ENCODE measurements around the gene ALDH2.
"Not testable (repeated sequence)": the region's sequence is repeated elsewhere in the genome, so short reads cannot be mapped to it uniquely, and the experiment has no call there.

ALDH2 gene

GRCh38 chr12:111756196-111756595 lies 10.5 kb upstream of the ALDH2 start:
- peaks cover 3 to 38% (median 23%) of the 10 kb centered on the region in 11 experiments; a peak in 19 of 22 replicates for H3K36me3 ChIP-seq
- H4K20me1 ChIP-seq, result peaks cover 0 to 33% (median 13%) of the 10 kb centered on the region in 11 experiments; a peak in 13 of 22 replicates
- no peak for TF ChIP-seq Cebpa-rat (IDR thresholded peaks at IDR 0.05)
- peaks cover 31 to 55% (median 50%) of the 10 kb centered on the region in 10 experiments for H3K4me1 ChIP-seq
- peaks cover 0 to 16% (median 0%) of the 10 kb centered on the region in 11 experiments; a peak in 3 of 22 replicates for H3K27me3 ChIP-seq
- H3K4me3 ChIP-seq, result no peak overlapping the region
- H3K4me2 ChIP-seq, result peak overlapping the region in 7 of 11 experiments; percentile 78 to 95 (median 87); a peak in 10 of 22 replicates
- H3K27ac ChIP-seq, result peak overlapping the region in 3 of 11 experiments; percentile 18 to 75 (median 72); a peak in 4 of 22 replicates
- H3K9me3 ChIP-seq (replicated peaks in 1 of 11), result no peaks in the 10 kb centered on the region
- peak overlapping the region in 2 of 11 experiments; percentile 10 to 15; a peak in 1 of 22 replicates for H3K9ac ChIP-seq

- Histone ChIP-seq H3K27ac (peak overlapping the region in 8 of 11 experiments; percentile 18 to 81 (median 70); a peak in 13 of 22 replicates), H3K9ac (peak overlapping the region in 4 of 11 experiments; percentile 10 to 73 (median 36); a peak in 5 of 22 replicates), H3K27me3 (peaks cover 0 to 16% (median 0%) of the 10 kb centered on the region in 11 experiments; a peak in 3 of 22 replicates), H3K4me1 (peaks cover 31 to 60% (median 54%) of the 10 kb centered on the region in 10 experiments), H3K36me3 (peaks cover 0 to 35% (median 20%) of the 10 kb centered on the region in 11 experiments; a peak in 16 of 22 replicates), H4K20me1 (peaks cover 0 to 33% (median 13%) of the 10 kb centered on the region in 11 experiments; a peak in 13 of 22 replicates), H3K4me2 (peak overlapping the region; percentile 66 to 95 (median 87); a peak in 21 of 22 replicates), H3K9me3 (replicated peaks in 1 of 11) (no peaks in the 10 kb centered on the region), H3K4me3 (no peak overlapping the region)
- no peak for TF ChIP-seq Cebpa-rat (IDR thresholded peaks at IDR 0.05)
These were observed 10.1 kb upstream of the ALDH2 start for GRCh38 chr12:111756681-111757080.

- Histone ChIP-seq H3K9ac (peak overlapping the region; percentile 40 to 74 (median 63); a peak in 21 of 22 replicates), H3K4me2 (peak overlapping the region; percentile 66 to 95 (median 87)), H3K4me3 (peak overlapping the region in 1 of 10 experiments; percentile 18; a peak in 2 of 20 replicates), H3K4me1 (peaks cover 31 to 65% (median 59%) of the 10 kb centered on the region in 10 experiments), H3K36me3 (peaks cover 0 to 35% (median 20%) of the 10 kb centered on the region in 11 experiments; a peak in 15 of 22 replicates), H3K27ac (peak overlapping the region; percentile 40 to 82 (median 71); a peak in 21 of 22 replicates), H3K9me3 (replicated peaks in 1 of 11) (no peaks in the 10 kb centered on the region), H3K27me3 (peaks cover 0 to 16% (median 0%) of the 10 kb centered on the region in 11 experiments; a peak in 3 of 22 replicates), H4K20me1 (peaks cover 0 to 33% (median 13%) of the 10 kb centered on the region in 11 experiments; a peak in 13 of 22 replicates)
- peak in 3 of 11 experiments; percentile 29 to 49 (median 30); a peak in 2 of 22 replicates for TF ChIP-seq Cebpa-rat (IDR thresholded peaks at IDR 0.05)
These were observed 9.2 kb upstream of the ALDH2 start for GRCh38 chr12:111757361-111758119.

GRCh38 chr12:111758120-111758561 lies 8.6 kb upstream of the ALDH2 start:
- Histone ChIP-seq H3K4me3 (peak overlapping the region in 1 of 10 experiments; percentile 18; a peak in 2 of 20 replicates), H3K36me3 (peaks cover 0 to 35% (median 20%) of the 10 kb centered on the region in 11 experiments; a peak in 15 of 22 replicates), H4K20me1 (peaks cover 0 to 32% (median 13%) of the 10 kb centered on the region in 11 experiments; a peak in 13 of 22 replicates), H3K27me3 (peaks cover 0 to 16% (median 0%) of the 10 kb centered on the region in 11 experiments; a peak in 3 of 22 replicates), H3K4me1 (peaks cover 31 to 66% (median 59%) of the 10 kb centered on the region in 10 experiments), H3K9ac (peak overlapping the region; percentile 14 to 74 (median 62); a peak in 21 of 22 replicates), H3K27ac (peak overlapping the region; percentile 40 to 82 (median 71); a peak in 21 of 22 replicates), H3K4me2 (peak overlapping the region; percentile 66 to 95 (median 87)), H3K9me3 (replicated peaks in 1 of 11) (no peaks in the 10 kb centered on the region)
- TF ChIP-seq Cebpa-rat (IDR thresholded peaks at IDR 0.05), result no peak

- TF ChIP-seq Cebpa-rat (IDR thresholded peaks at IDR 0.05), result no peak
- Histone ChIP-seq H3K36me3 (peaks cover 0 to 25% (median 12%) of the 10 kb centered on the region in 11 experiments; a peak in 14 of 22 replicates), H4K20me1 (peaks cover 0 to 27% (median 7%) of the 10 kb centered on the region in 11 experiments; a peak in 11 of 22 replicates), H3K9me3 (replicated peaks in 1 of 11) (no peaks in the 10 kb centered on the region), H3K4me2 (peak overlapping the region; percentile 15 to 95 (median 85); a peak in 21 of 22 replicates), H3K27me3 (peaks cover 0 to 16% (median 0%) of the 10 kb centered on the region in 11 experiments; a peak in 3 of 22 replicates), H3K9ac (no peak overlapping the region), H3K4me3 (no peak overlapping the region), H3K4me1 (peaks cover 31 to 76% (median 66%) of the 10 kb centered on the region in 10 experiments), H3K27ac (peak overlapping the region in 2 of 11 experiments; percentile 72 to 75; a peak in 3 of 22 replicates)
These were observed 7.5 kb upstream of the ALDH2 start for GRCh38 chr12:111759271-111759670.

GRCh38 chr12:111759991-111760390 lies 6.7 kb upstream of the ALDH2 start:
- Histone ChIP-seq H3K36me3 (peaks cover 0 to 18% (median 10%) of the 10 kb centered on the region in 11 experiments; a peak in 12 of 22 replicates), H3K9ac (no peak overlapping the region), H3K4me2 (peak overlapping the region in 9 of 11 experiments; percentile 78 to 95 (median 87); a peak in 18 of 22 replicates), H3K27ac (no peak overlapping the region), H3K4me3 (no peak overlapping the region), H3K27me3 (peaks cover 0 to 16% (median 0%) of the 10 kb centered on the region in 11 experiments; a peak in 3 of 22 replicates), H3K9me3 (replicated peaks in 1 of 11) (no peaks in the 10 kb centered on the region), H4K20me1 (peaks cover 0 to 27% (median 7%) of the 10 kb centered on the region in 11 experiments; a peak in 11 of 22 replicates), H3K4me1 (peaks cover 32 to 83% (median 73%) of the 10 kb centered on the region in 10 experiments)
- no peak for TF ChIP-seq Cebpa-rat (IDR thresholded peaks at IDR 0.05)

- H3K9me3 ChIP-seq (replicated peaks in 1 of 11), result no peaks in the 10 kb centered on the region
- H3K4me2 ChIP-seq, result peak overlapping the region in 8 of 11 experiments; percentile 78 to 95 (median 86); a peak in 12 of 22 replicates
- H3K27ac ChIP-seq, result no peak overlapping the region
- peaks cover 44 to 93% (median 85%) of the 10 kb centered on the region in 10 experiments for H3K4me1 ChIP-seq
- TF ChIP-seq Cebpa-rat (IDR thresholded peaks at IDR 0.05), result no peak
- H3K27me3 ChIP-seq, result peaks cover 0 to 16% (median under 1%) of the 10 kb centered on the region in 11 experiments; a peak in 5 of 22 replicates
- peaks cover 0 to 9% (median 4%) of the 10 kb centered on the region in 11 experiments; a peak in 12 of 22 replicates for H3K36me3 ChIP-seq
- H3K9ac ChIP-seq, result no peak overlapping the region
- H3K4me3 ChIP-seq, result no peak overlapping the region
- peaks cover 0 to 26% (median 6%) of the 10 kb centered on the region in 11 experiments; a peak in 11 of 22 replicates for H4K20me1 ChIP-seq
These were observed 5.6 kb upstream of the ALDH2 start for GRCh38 chr12:111761099-111761498.

- Histone ChIP-seq H3K36me3 (peaks cover 0 to 3% (median 0%) of the 10 kb centered on the region in 11 experiments; a peak in 5 of 22 replicates), H3K4me3 (no peak overlapping the region), H3K4me2 (peak overlapping the region in 8 of 11 experiments; percentile 1 to 85 (median 12); a peak in 8 of 22 replicates), H3K27me3 (peaks cover 5 to 16% (median 6%) of the 10 kb centered on the region in 11 experiments; a peak in 15 of 22 replicates), H4K20me1 (peaks cover 0 to 21% (median 3%) of the 10 kb centered on the region in 11 experiments; a peak in 11 of 22 replicates), H3K9ac (no peak overlapping the region), H3K9me3 (replicated peaks in 1 of 11) (no peaks in the 10 kb centered on the region), H3K4me1 (peaks cover 47 to 95% (median 85%) of the 10 kb centered on the region in 10 experiments), H3K27ac (no peak overlapping the region)
- TF ChIP-seq Cebpa-rat (IDR thresholded peaks at IDR 0.05), result no peak
These were observed 5.0 kb upstream of the ALDH2 start for GRCh38 chr12:111761706-111762105.

GRCh38 chr12:111763552-111763951 lies 3.2 kb upstream of the ALDH2 start:
- not testable (repeated sequence) for H3K36me3 ChIP-seq; H3K9ac ChIP-seq; H3K4me3 ChIP-seq; H3K9me3 ChIP-seq (replicated peaks in 1 of 11); H3K27ac ChIP-seq; H4K20me1 ChIP-seq
- Histone ChIP-seq H3K4me1 (peaks cover 45 to 86% (median 77%) of the 10 kb centered on the region in 10 experiments), H3K27me3 (peaks cover 15 to 27% (median 19%) of the 10 kb centered on the region in 11 experiments; a peak in 19 of 22 replicates), H3K4me2 (peak overlapping the region in 8 of 11 experiments; percentile 49 to 99 (median 96); a peak in 14 of 22 replicates)
